Calu3 (cell line): Measurements from ENCODE around the gene CMIP. TPM values are rescaled to one million over a fixed set of nuclear protein-coding genes. Genes with fewer than 3 reads are reported as not detected.

Source experiments
- BruUV-seq: library from RNA; stranded (reverse); fragments of 400-500 nt; replicated peaks from 2 replicates; lab custom pipeline; 2021; lab: Mats Ljungman, UMichigan
- CTCF ChIA-PET: fragments of 300-600 bp; sonication (Branson Sonifier 250); formaldehyde crosslinking; loops from one replicate; lab custom pipeline; 2022; ENCODE audit warnings: antibody characterized with exemption; lab: Charles Lee
- DNase-seq: peaks from one replicate; pipeline ENCODE4 v3.0.0; 2022
- H3K27ac Mint-ChIP-seq: one replicate; pipeline ENCODE4 v1.8.0; 2022; ENCODE audit warnings: mixed read lengths; ENCODE audit not compliant: unreplicated experiment
- H3K27me3 Mint-ChIP-seq: one replicate; pipeline ENCODE4 v1.8.0; 2022; ENCODE audit warnings: mixed read lengths; ENCODE audit not compliant: unreplicated experiment
- H3K36me3 Mint-ChIP-seq: one replicate; pipeline ENCODE4 v1.8.0; 2022; ENCODE audit warnings: mild to moderate bottlenecking, moderate library complexity, mixed read lengths; ENCODE audit not compliant: insufficient read depth, unreplicated experiment
- H3K4me1 Mint-ChIP-seq: one replicate; pipeline ENCODE4 v1.8.0; 2022; ENCODE audit warnings: mild to moderate bottlenecking, low read depth, mixed read lengths; ENCODE audit not compliant: unreplicated experiment
- H3K4me3 Mint-ChIP-seq: one replicate; pipeline ENCODE4 v1.8.0; 2022; ENCODE audit warnings: mild to moderate bottlenecking, low read depth, moderate library complexity, mixed read lengths; ENCODE audit not compliant: unreplicated experiment
- H3K9me3 Mint-ChIP-seq: one replicate; pipeline ENCODE4 v1.8.0; 2022; ENCODE audit warnings: low read depth, mixed read lengths; ENCODE audit not compliant: unreplicated experiment
- intact Hi-C: fragments of 100-400 bp; cut with micrococcal nuclease; formaldehyde crosslinking; loops from one replicate; pipeline ENCODE4 v1.10.0; 2022; ENCODE audit not compliant: unreplicated experiment
- total RNA-seq: library from RNA; stranded (reverse); gene quantifications from 2 replicates; pipeline ENCODE4 v1.2.3, GENCODE V29; 2022
- TF ChIP-seq, protein P1 (sequence below): fragments of 200-600 bp; IDR thresholded peaks from one replicate; pipeline ENCODE4 v1.8.0; 2022; ENCODE audit warnings: antibody characterized with exemption; ENCODE audit not compliant: unreplicated experiment

Gene CMIP
- total RNA-seq, 1 experiment from 2014 or later, result 82.7 TPM

- CTCF ChIA-PET, result interaction anchor here (1.3 kb wide), 1 partner anchor 94 kb away, joined by 4 read pairs; no protein-coding TSS in a partner anchor
- Mint-ChIP-seq H3K36me3 (peaks cover 28% of the 10 kb centered on the region), H3K4me3 (no peak overlapping the region), H3K9me3 (no peaks in the 10 kb centered on the region), H3K27ac (peak overlapping the region; percentile 54), H3K27me3 (no peaks in the 10 kb centered on the region), H3K4me1 (peaks cover 68% of the 10 kb centered on the region)
- intact Hi-C loops, result loop anchor here (2.0 to 10.0 kb wide), 3 partner anchors 45 to 141 kb away; no protein-coding TSS in a partner anchor
- DNase-seq, result no peak
- TF ChIP-seq, protein P1, sequence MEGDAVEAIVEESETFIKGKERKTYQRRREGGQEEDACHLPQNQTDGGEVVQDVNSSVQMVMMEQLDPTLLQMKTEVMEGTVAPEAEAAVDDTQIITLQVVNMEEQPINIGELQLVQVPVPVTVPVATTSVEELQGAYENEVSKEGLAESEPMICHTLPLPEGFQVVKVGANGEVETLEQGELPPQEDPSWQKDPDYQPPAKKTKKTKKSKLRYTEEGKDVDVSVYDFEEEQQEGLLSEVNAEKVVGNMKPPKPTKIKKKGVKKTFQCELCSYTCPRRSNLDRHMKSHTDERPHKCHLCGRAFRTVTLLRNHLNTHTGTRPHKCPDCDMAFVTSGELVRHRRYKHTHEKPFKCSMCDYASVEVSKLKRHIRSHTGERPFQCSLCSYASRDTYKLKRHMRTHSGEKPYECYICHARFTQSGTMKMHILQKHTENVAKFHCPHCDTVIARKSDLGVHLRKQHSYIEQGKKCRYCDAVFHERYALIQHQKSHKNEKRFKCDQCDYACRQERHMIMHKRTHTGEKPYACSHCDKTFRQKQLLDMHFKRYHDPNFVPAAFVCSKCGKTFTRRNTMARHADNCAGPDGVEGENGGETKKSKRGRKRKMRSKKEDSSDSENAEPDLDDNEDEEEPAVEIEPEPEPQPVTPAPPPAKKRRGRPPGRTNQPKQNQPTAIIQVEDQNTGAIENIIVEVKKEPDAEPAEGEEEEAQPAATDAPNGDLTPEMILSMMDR, result no peak
- BruUV-seq, result no TSS peak
These were observed 143.1 kb downstream of the CMIP start for GRCh38 chr16:81587626-81588160.

- H3K4me1 Mint-ChIP-seq, result peaks cover 62% of the 10 kb centered on the region
- H3K36me3 Mint-ChIP-seq, result peaks cover 28% of the 10 kb centered on the region
- no peak for DNase-seq
- no TSS peak for BruUV-seq
- H3K4me3 Mint-ChIP-seq, result no peak overlapping the region
- peak overlapping the region; percentile 24 for H3K27ac Mint-ChIP-seq
- H3K9me3 Mint-ChIP-seq, result no peaks in the 10 kb centered on the region
- CTCF ChIA-PET, result no interaction called here
- intact Hi-C loops, result loop anchor here (10.0 kb wide), 1 partner anchor 64 kb away; no protein-coding TSS in a partner anchor
- H3K27me3 Mint-ChIP-seq, result no peaks in the 10 kb centered on the region
- TF ChIP-seq, protein P1, result no peak
These were observed 143.9 kb downstream of the CMIP start for GRCh38 chr16:81588326-81589081.

DNA sequence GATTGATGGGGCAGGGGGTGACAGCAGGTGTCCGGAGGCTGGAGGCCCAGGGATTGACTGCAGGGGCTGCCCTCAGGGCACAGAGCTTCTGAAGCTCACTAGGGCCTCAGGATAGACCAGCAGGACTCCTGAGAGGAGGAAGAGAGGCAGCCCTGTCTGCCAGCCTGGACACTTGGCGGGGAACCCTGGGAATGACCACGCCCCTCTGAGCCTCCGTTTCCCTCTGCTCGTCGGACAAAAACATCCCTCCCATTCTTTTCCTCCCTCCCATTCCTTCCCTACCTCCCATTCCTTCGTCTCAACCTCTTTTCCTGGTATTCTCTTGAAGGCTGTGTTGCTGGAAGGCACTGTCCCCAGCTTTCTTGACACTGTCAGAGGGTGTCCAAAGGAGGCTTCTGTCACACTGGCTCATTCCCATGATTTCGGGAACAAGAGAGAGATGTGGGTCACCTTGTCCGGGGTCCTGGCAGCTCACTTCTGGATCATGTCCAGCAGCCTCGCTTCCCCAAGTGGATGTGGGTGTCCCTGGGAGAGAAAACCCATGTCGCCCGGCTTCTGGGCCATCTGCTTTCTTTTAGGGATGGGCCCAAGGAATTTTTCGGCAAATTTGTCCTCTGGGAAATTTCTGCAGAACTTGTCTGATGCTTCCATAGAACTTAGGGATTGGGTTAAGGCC, 145.5 kb downstream of the CMIP start:
- CTCF ChIA-PET, result no interaction called here
- Mint-ChIP-seq H3K9me3 (no peaks in the 10 kb centered on the region), H3K4me1 (peaks cover 53% of the 10 kb centered on the region), H3K27me3 (no peaks in the 10 kb centered on the region), H3K4me3 (no peak overlapping the region), H3K27ac (no peak overlapping the region), H3K36me3 (peaks cover 28% of the 10 kb centered on the region)
- TF ChIP-seq, protein P1, result no peak
- intact Hi-C loops, result loop anchor here (10.0 kb wide), 1 partner anchor 65 kb away; no protein-coding TSS in a partner anchor
- no TSS peak for BruUV-seq
- DNase-seq, result no peak

DNA sequence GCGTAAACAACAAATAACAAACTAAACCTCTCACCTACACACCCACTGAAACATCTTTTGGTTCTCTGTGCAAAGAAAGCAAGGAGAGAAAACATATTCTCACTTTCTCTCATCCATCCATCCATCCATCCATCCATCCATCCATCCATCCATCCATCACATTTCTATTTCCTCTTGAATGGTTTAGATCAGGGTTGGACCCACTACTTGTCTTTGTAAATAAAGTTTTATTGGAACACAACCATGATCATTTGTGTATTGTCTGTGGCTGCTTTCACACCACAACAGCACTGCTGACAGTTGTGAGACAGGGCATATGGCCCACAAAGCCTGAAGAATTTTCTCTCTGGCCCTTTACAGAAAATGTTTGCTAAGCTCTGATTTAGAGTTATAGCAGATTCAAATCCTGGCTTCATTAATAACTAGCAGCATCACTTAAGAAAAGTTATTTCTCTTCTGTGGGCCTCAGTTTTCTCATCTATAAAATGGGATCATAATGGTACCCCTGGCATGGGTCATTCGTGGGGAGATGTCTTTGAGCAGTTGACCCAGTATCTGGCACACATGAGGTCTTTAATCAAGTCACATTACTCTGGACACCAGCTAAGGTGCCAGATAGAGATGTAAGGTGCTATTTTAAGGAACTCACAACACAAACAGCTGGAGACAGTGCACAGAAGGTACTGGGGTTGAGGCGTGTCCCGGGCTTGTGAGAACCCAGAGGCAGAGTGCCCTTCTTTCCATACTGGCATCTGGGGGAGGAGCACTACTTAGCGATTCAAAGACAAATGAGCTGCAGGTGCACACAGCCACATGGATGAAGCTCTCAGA, 146.3 kb downstream of the CMIP start:
- no peaks in the 10 kb centered on the region for H3K27me3 Mint-ChIP-seq
- no peak overlapping the region for H3K4me3 Mint-ChIP-seq
- no peaks in the 10 kb centered on the region for H3K9me3 Mint-ChIP-seq
- CTCF ChIA-PET, result interaction anchor here (0.7 kb wide), 1 partner anchor 16 kb away, joined by 3 read pairs; no protein-coding TSS in a partner anchor
- intact Hi-C loops, result no loop called here
- no peak for DNase-seq
- peaks cover 23% of the 10 kb centered on the region for H3K36me3 Mint-ChIP-seq
- BruUV-seq, result no TSS peak
- H3K4me1 Mint-ChIP-seq, result peaks cover 45% of the 10 kb centered on the region
- no peak overlapping the region for H3K27ac Mint-ChIP-seq
- TF ChIP-seq, protein P1, result no peak
